B cell (primary cell): Measurements from ENCODE around the gene MYDGF. TPM values are rescaled to one million over a fixed set of nuclear protein-coding genes. Genes with fewer than 3 reads are reported as not detected.

Experiments used
- ATAC-seq: fragments of 200-7000 bp; cut with Tn5 transposase; one replicate; pipeline ENCODE4 v1.10.0; 2021; ENCODE audit warnings: low read depth, mild to moderate bottlenecking, moderate number of reproducible peaks, moderate library complexity
- CTCF ChIA-PET: fragments of 350-600 bp; sonication (Branson Sonifier 250); formaldehyde crosslinking; loops from one replicate; lab custom pipeline; 2021; ENCODE audit warnings: antibody characterized with exemption, inconsistent platforms; lab: Charles Lee
- POLR2A ChIA-PET: fragments of 350-600 bp; sonication (Branson Sonifier 250); formaldehyde crosslinking; loops from one replicate; lab custom pipeline; 2021; ENCODE audit warnings: antibody characterized with exemption; lab: Charles Lee
- DNase-seq: peaks from one replicate; pipeline ENCODE4 v3.0.0; 2013
- H2AFZ ChIP-seq: 2 replicates; pipeline ENCODE4 v1.6.1; 2012; ENCODE audit warnings: mild to moderate bottlenecking, low read depth, low read length; ENCODE audit not compliant: insufficient read depth, poor library complexity, severe bottlenecking
- H3K27ac ChIP-seq, 2 donors: 1 replicate in 1 of 2; 2 replicates in 1 of 2; pipeline ENCODE4 v1.5.1; 2012 to 2013; ENCODE audit warnings: low read length in 2 of 2, mild to moderate bottlenecking in 2 of 2, moderate library complexity in 1 of 2
- H3K27me3 ChIP-seq, 4 experiments: fragments of 200-600 bp in 1 of 4; sonication (generic) in 1 of 4; replicated peaks in 1 of 4; 1 replicate in 2 of 4; 2 replicates in 2 of 4; pipeline versions ENCODE4 v1.6.1 to v1.7.0; 2013 to 2016; ENCODE audit warnings: low read length in 3 of 4, mild to moderate bottlenecking in 2 of 4, mixed read lengths in 1 of 4, moderate library complexity in 1 of 4; ENCODE audit not compliant: insufficient read depth in 4 of 4, control insufficient read depth in 3 of 4; ENCODE audit errors: control extremely low read depth in 1 of 4
- H3K36me3 ChIP-seq, 2 experiments: replicated peaks in 1 of 2; 1 replicate in 1 of 2; 2 replicates in 1 of 2; pipeline versions ENCODE4 v1.6.1 to v1.7.1; 2013; ENCODE audit warnings: low read length in 1 of 2; ENCODE audit not compliant: insufficient read depth in 2 of 2, control insufficient read depth in 1 of 2; ENCODE audit errors: control extremely low read depth in 1 of 2, extremely low read depth in 1 of 2
- H3K4me1 ChIP-seq, 2 donors: fragments of 200-600 bp in 1 of 2; sonication (generic) in 1 of 2; 1 replicate in 1 of 2; 2 replicates in 1 of 2; pipeline versions ENCODE4 v1.5.1 to v1.6.1; 2013 to 2017; ENCODE audit warnings: low read length in 2 of 2; ENCODE audit not compliant: control insufficient read depth in 2 of 2, insufficient read depth in 2 of 2
- H3K4me2 ChIP-seq: replicated peaks from 2 replicates; pipeline ENCODE3; 2012; ENCODE audit warnings: mild to moderate bottlenecking, low read depth, low read length; ENCODE audit not compliant: poor library complexity, severe bottlenecking
- H3K4me3 ChIP-seq, 5 experiments: fragments of 200-600 bp in 1 of 5; sonication (generic) in 1 of 5; 1 replicate in 3 of 5; 2 replicates in 2 of 5; pipeline versions ENCODE4 v1.5.1 to v1.7.0; 2011 to 2016; ENCODE audit warnings: low read length in 4 of 5, mild to moderate bottlenecking in 4 of 5, low read depth in 2 of 5, control low read depth in 1 of 5, moderate library complexity in 1 of 5; ENCODE audit not compliant: insufficient read depth in 1 of 5; ENCODE audit errors: control extremely low read depth in 1 of 5, extremely low read depth in 1 of 5
- H3K79me2 ChIP-seq: fragments of 200-600 bp; sonication (generic); one replicate; pipeline ENCODE4 v1.6.0; 2016; ENCODE audit warnings: low read length; ENCODE audit not compliant: control insufficient read depth, insufficient read depth
- H3K9ac ChIP-seq: fragments of 200-600 bp; sonication (generic); 2 replicates; pipeline ENCODE4 v1.6.1; 2017; ENCODE audit warnings: mild to moderate bottlenecking, low read length, moderate library complexity
- H3K9me3 ChIP-seq, 3 donors: one replicate each; pipeline versions ENCODE4 v1.6.1 to v1.7.1; 2013; ENCODE audit warnings: low read length in 2 of 3; ENCODE audit not compliant: control insufficient read depth in 2 of 3, insufficient read depth in 1 of 3; ENCODE audit errors: control extremely low read depth in 1 of 3
- H4K20me1 ChIP-seq: 2 replicates; pipeline ENCODE4 v1.6.0; 2012; ENCODE audit warnings: mild to moderate bottlenecking, low read length; ENCODE audit not compliant: insufficient read depth, control insufficient read depth, poor library complexity, severe bottlenecking
- H3K27ac Mint-ChIP-seq: one replicate; pipeline ENCODE4 v1.8.0; 2021; ENCODE audit warnings: mixed read lengths
- H3K27me3 Mint-ChIP-seq: one replicate; pipeline ENCODE4 v1.8.0; 2021; ENCODE audit warnings: mixed read lengths
- H3K4me1 Mint-ChIP-seq: one replicate; pipeline ENCODE4 v1.8.0; 2021; ENCODE audit warnings: mixed read lengths
- H3K4me3 Mint-ChIP-seq: one replicate; pipeline ENCODE4 v1.8.0; 2021; ENCODE audit warnings: mixed read lengths
- H3K9me3 Mint-ChIP-seq: one replicate; pipeline ENCODE4 v1.8.0; 2022; ENCODE audit warnings: mixed read lengths; ENCODE audit not compliant: insufficient read depth
- CTCF ChIP-seq: fragments of 200-600 bp; IDR thresholded peaks from one replicate; pipeline ENCODE4 v1.8.0; 2022; ENCODE audit warnings: antibody characterized with exemption, mild to moderate bottlenecking
- EZH2 ChIP-seq: IDR thresholded peaks from 2 replicates; pipeline ENCODE4 v1.6.1; 2012; ENCODE audit warnings: borderline replicate concordance, low read depth, mild to moderate bottlenecking, moderate library complexity, low read length; ENCODE audit not compliant: insufficient read depth, poor library complexity, severe bottlenecking
- WGBS: methylation state at CpG from one replicate; pipeline ENCODE4 v1.1.5; 2013; ENCODE audit warnings: missing lambda C conversion rate; ENCODE audit not compliant: insufficient coverage; 5-methylcytosine and 5-hydroxymethylcytosine counted together
- intact Hi-C: fragments of 100-400 bp; cut with micrococcal nuclease; formaldehyde crosslinking; loops from one replicate; pipeline ENCODE4 v1.10.0; 2022
- polyA plus RNA-seq: library from polyadenylated mRNA; depleted of rRNA; stranded (reverse); fragments of >200 nt; gene quantifications from 2 replicates; pipeline ENCODE4 v1.2.3, GENCODE V29; 2012
- total RNA-seq, 2 donors: library from RNA; stranded (reverse); fragments of 120-200 nt in 1 of 2; gene quantifications; 1 replicate in 1 of 2; 2 replicates in 1 of 2; pipeline versions ENCODE4 v1.2.3 to v1.2.4, GENCODE V29; 2013 to 2022

MYDGF gene
- total and polyA plus RNA-seq, 2 donors (not counting 1 experiment from before 2014, with no cell fraction given), result 21.2 to 42.3 TPM

- peaks cover 1% of the 10 kb centered on the region for H3K4me1 Mint-ChIP-seq
- Histone ChIP-seq H3K27ac (no peak overlapping the region), H3K27me3 (no peaks in the 10 kb centered on the region), H3K36me3 (peaks cover 1 to 54% of the 10 kb centered on the region in 2 experiments), H3K79me2 (peaks cover 10% of the 10 kb centered on the region), H3K9ac (no peak overlapping the region), H3K4me2 (no peak overlapping the region), H4K20me1 (peaks cover 13% of the 10 kb centered on the region), H2AFZ (no peak overlapping the region), H3K4me1 (no peaks in the 10 kb centered on the region), H3K4me3 (no peak overlapping the region), H3K9me3 (no peaks in the 10 kb centered on the region)
- TF ChIP-seq CTCF (no peak), EZH2 (no peak)
- ChIA-PET POLR2A (interaction anchor here (0.5 kb wide), 1 partner anchor 102 kb away, joined by 5 read pairs; no protein-coding TSS in a partner anchor), CTCF (no interaction called here)
- H3K4me3 Mint-ChIP-seq, result no peak overlapping the region
- DNase-seq (no peak), ATAC-seq (no peak)
- H3K27me3 Mint-ChIP-seq, result no peaks in the 10 kb centered on the region
- intact Hi-C loops, result no loop called here
- no peak overlapping the region for H3K27ac Mint-ChIP-seq
- WGBS, result 79% methylated on average over 2 of the region's 4 CpGs
- no peaks in the 10 kb centered on the region for H3K9me3 Mint-ChIP-seq
Measured at GRCh38 chr19:4660993-4661392, 9.1 kb downstream of the MYDGF start.

- 95% methylated on average over 14 of the region's 15 CpGs for WGBS
- no peak overlapping the region for H3K27ac ChIP-seq
- H2AFZ ChIP-seq, result no peak overlapping the region
- H4K20me1 ChIP-seq, result peaks cover 13% of the 10 kb centered on the region
- ChIA-PET POLR2A (interaction anchor here (0.5 kb wide), 1 partner anchor 102 kb away, joined by 5 read pairs; no protein-coding TSS in a partner anchor), CTCF (no interaction called here)
- no peak for ATAC-seq
- peaks cover 0 to 54% of the 10 kb centered on the region in 2 experiments for H3K36me3 ChIP-seq
- H3K27me3 ChIP-seq, result no peaks in the 10 kb centered on the region
- peaks cover 10% of the 10 kb centered on the region for H3K79me2 ChIP-seq
- no peaks in the 10 kb centered on the region for H3K4me1 ChIP-seq
- no peak overlapping the region for H3K4me3 ChIP-seq
- no peaks in the 10 kb centered on the region for H3K9me3 ChIP-seq
- Mint-ChIP-seq H3K4me3 (no peak overlapping the region), H3K27me3 (no peaks in the 10 kb centered on the region), H3K9me3 (no peaks in the 10 kb centered on the region), H3K27ac (peak overlapping the region; percentile 26), H3K4me1 (no peaks in the 10 kb centered on the region)
- DNase-seq, result no peak
- no peak overlapping the region for H3K9ac ChIP-seq
- TF ChIP-seq EZH2 (no peak), CTCF (no peak)
- no peak overlapping the region for H3K4me2 ChIP-seq
- intact Hi-C loops, result no loop called here
Measured at GRCh38 chr19:4660181-4660791, 9.9 kb downstream of the MYDGF start.
